Stimulated activated CD8-positive, alpha-beta memory T cell treated with anti-CD3 and anti-CD28 coated beads, Interleukin-15, amount 100 ng/mL, for 24 hours (primary cell): ENCODE data around the gene EXOC6.
"Not testable (repeated sequence)": the region's sequence is repeated elsewhere in the genome, so short reads cannot be mapped to it uniquely, and the experiment has no call there.

Experiments used
- DNase-seq: peaks from one replicate; pipeline ENCODE4 v3.0.0-alpha.2; 2020; ENCODE audit warnings: low read depth

Gene EXOC6

DNA sequence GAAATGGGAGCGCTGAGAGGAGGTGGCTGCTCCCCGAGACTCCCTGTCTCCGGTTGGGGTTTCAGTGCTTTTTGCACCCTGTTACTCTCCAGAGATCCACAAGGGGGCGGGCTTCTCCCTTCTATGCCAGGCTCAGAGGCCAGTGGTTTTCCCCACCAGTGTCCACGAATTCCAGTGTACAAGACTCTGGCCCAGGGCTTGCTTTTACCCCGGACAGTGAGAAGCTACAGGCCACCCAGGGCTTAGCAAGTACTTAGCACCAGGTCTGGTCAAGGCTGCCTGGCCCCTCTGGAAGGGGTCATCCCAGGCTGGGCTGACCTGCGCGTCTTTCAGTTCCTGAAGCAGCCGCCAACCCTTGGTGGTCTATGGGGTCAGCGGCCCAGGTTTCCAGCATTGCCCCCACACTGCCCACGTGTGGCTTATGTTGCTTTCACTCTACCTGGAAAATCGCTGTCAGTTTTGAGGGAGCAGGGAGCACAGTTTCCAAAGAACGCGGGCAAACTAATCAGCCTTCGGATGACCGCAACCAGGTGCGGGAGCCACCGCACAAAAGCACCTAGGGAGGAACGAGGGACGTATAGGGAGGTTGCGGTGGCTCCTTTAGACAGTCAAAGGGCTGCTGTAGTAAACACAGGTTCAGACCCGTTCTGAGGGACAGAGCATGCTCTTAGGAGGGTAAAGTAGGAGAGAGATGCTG lies 232.2 kb downstream of the EXOC6 start:
- DNase-seq, result no peak

GRCh38 chr10:93081318-93081717 lies 233.0 kb downstream of the EXOC6 start:
- DNase-seq, result no peak

DNA sequence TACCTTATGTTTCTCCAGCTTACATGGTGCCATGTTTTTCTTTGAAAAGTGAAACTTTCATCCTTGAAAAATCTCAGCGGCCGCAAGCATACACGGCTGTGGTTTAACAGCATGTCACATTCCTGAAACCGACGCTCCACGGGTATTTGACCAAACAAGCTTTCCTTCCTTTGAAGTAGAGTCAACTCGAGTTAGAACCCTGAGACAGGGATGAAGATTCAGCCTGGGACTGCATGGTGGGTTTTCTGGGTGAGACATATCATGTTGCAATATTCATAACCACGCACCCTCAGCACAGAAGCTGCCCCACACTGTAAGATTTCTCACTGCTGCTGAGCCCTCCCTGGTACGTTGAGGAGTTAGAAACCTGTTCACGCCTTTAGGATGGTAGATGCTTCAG lies 233.5 kb downstream of the EXOC6 start:
- no peak for DNase-seq

GRCh38 chr10:93083743-93084539 lies 235.6 kb downstream of the EXOC6 start:
- no peak for DNase-seq

DNA sequence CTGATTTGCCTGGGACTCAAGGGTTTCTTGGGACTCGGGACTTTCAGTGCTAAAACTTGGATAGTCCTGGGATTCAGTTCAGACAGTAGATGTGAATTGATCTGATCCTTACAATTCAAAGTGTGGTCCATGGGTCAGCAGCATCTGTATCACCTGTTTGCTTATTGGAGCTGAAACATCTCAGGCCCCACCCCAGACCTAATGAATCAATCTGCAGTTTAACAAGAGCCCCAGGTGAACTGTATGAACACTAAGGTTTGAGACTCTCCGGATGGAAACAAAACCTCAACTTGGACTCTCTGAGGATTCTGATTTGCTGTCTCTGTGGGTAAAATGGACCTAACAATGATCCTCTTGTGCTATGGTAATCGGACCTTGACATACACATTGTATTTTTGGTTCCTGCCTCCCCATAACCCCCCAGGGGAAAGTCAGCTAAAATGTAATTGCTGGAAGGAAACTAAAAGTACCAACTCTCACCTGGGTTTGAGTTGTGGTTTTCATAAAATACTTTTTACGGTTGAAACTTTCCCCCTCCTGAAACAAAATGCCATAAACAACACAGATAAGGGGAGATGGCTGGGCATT lies 237.0 kb downstream of the EXOC6 start:
- DNase-seq, result no peak

GRCh38 chr10:93086289-93086688 lies 238.0 kb downstream of the EXOC6 start:
- DNase-seq, result no peak

DNA sequence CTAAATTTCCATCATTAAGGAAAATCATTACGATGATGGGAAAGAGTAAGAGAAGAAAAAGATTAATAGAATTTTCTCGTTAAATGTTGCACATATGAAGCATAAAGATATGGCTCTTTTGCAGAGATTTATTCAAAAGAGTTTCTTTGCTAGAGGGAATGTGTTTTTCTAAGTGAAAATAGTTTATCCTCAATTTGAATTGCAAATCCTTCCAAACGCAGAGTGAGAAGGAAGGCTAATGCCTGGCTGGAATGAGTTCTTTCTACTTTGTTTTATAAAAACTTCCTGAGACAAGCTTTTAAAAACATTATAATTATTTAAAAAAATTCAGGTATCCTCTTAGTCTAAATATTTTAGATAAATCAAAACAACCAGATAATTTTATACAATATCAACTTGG lies 239.5 kb downstream of the EXOC6 start:
- DNase-seq, result no peak

GRCh38 chr10:93088466-93088865 lies 240.1 kb downstream of the EXOC6 start:
- DNase-seq, result no peak

DNA sequence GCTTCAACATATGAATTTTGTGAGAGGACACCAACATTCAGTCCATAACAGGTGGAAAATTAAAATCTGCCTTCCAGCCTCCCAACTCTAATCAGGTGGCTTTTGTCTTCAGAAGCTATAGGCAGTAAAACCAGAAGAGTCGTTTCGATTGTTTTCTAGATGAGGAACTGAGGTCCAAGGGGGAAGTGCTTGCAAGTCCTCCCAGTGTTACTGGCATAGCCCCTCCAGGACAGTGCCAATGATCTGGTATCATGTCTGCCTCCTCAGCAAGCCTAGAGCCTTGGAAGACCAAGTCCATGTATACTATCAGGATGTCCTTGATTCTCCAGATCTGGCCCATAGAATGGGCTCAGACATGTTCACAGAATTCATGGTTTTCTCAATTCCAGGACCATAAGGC lies 242.3 kb downstream of the EXOC6 start:
- DNase-seq, result no peak

DNA sequence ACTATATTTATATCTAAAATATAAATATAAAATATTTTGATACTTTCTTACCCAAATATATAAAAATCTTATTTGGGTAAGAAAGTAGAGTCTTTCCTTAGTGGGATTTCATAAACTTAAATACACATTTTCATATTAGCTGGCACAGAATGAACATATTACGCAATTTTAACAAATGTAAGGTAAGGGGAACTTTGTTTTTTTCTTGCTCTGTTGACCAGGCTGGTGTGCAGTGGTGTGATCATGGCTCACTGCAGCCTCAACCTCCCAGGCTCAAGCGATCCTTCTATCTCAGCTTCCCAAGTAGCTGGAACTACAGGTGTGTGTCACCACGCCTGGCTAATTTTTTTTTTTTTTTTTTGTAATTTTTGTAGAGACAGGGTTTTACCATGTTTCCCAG lies 243.6 kb downstream of the EXOC6 start:
- DNase-seq, result no peak

- no peak for DNase-seq
These were observed 246.9 kb downstream of the EXOC6 start for GRCh38 chr10:93095225-93095624.

GRCh38 chr10:93096901-93097300 lies 248.6 kb downstream of the EXOC6 start:
- no peak for DNase-seq

GRCh38 chr10:93097386-93097785 lies 249.1 kb downstream of the EXOC6 start:
- no peak for DNase-seq

DNA sequence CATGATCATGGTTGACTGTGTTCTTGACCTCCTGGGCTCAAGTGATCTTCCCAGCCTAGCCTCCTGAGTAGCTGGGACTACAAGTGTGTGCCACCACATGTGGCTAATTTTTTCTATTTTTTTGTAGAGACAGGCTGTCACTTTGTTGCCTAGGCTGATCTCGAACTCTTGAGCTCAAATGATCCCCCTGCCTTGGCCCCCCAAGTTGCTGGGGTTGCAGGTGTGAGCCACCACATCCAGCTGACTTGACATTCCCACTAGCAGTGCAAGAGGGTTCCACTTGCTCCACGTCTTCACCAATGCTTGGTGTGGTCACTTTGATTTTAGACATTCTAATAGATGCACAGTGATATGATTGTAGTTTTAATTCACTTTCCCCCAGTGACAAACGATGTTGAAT lies 250.5 kb downstream of the EXOC6 start:
- no peak for DNase-seq

DNA sequence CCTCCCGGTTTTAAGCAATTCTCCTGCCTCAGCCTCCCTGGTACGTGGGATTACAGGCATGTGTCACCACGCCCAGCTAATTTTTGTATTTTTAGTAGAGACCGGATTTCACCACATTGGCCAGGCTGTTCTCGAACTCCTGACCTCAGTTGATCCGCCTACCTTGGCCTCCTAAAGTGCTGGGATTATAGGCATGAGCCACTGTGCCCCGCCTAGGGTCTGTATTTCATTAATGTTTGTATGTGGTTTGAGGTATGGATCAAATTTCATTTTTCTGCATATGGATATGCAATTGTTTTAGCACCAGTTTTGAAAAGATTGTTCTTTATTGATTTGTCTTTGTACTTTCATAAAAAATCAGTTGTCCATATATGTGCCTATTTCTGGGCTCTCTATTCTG lies 251.3 kb downstream of the EXOC6 start:
- DNase-seq, result no peak

DNA sequence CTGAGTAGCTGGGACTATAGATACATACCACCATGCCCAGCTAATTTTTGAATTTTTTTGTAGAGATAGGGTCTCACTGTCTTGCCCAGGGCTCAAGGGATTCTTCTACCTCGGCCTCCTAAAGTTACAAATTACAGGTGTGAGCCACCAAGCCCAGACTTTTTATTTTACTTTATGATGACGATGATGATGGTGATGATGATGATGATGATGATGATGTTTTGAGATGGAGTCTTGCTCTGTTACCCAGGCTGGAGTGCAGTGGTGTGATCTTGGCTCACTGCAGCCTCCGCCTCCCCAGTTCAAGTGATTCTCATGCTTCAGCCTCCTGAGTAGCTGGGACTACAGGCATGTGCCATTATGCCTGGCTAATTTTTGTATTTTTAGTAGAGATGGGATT lies 252.8 kb downstream of the EXOC6 start:
- not testable (repeated sequence) for DNase-seq

DNA sequence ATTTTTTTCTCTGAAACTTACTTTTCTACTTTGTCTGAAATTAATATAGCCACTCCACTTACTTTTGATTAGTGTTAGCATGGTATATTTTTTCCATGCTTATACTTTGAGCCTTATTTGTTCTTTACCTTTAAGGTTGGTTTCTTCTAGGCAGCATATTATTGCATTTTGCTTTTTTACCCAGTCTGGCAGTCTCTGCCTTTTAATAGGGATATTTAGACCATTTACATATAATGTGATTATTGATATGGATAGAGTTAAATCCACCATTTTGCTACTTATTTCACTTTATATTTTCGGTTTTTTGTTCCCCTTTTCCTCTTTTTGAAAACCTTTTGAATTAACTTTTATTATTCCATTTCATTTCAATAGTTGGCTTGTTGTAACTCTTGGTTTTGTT lies 255.6 kb downstream of the EXOC6 start:
- DNase-seq, result no peak

DNA sequence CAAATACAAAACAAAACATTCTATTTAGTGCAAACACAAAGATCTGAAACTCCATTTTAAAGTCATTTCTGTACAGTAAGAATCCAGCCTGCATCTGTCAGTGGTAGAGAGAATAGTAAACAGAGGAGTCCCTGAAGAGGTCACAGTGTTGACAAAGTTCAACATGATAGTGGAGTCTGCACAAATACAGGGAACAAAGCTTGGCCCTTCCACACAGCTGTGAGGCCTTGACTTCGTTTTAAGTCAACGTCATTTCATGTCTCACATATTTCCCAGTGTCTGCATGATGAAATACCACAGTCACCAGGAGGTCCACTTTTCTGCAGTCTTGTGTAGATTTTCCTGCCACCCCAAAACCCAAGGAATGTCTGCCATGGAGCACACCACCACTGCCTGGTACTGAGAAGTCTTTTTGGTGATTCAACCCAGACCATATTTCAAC lies 258.3 kb downstream of the EXOC6 start:
- no peak for DNase-seq
